ENCODE measurements around the gene NRG3. TPM values are rescaled to one million over a fixed set of nuclear protein-coding genes. Genes with fewer than 3 reads are reported as not detected.

The NRG3 gene
- total and polyA plus RNA-seq, 12 donors = 0.46 to 3.8 (median 1.3) TPM

GRCh38 chr10:82245906-82246560 is 371.0 kb downstream of the NRG3 start:
- Histone ChIP-seq H3K27ac (no peak overlapping the region), H3K9me3 (replicated peaks in 1 of 3) (no peaks in the 10 kb centered on the region), H3K36me3 (replicated peaks in 1 of 2) (no peaks in the 10 kb centered on the region), H3K27me3 (no peaks in the 10 kb centered on the region), H3K4me1 (replicated peaks in 1 of 2) (no peaks in the 10 kb centered on the region), H3K4me3 (no peak overlapping the region)
- 50 to 66% (median 56%) methylated on average over 4 of the region's 4 CpGs for WGBS, 4 donors
- no peak for DNase-seq
- no peak for TF ChIP-seq POLR2A (IDR thresholded peaks at IDR 0.05)
- no peak for TF ChIP-seq CTCF (IDR thresholded peaks at IDR 0.05)
- intact Hi-C loops (cut with DNase I) = no loop called here

- Histone ChIP-seq H3K9me3 (replicated peaks in 1 of 3) (no peaks in the 10 kb centered on the region), H3K27ac (no peak overlapping the region), H3K4me1 (replicated peaks in 1 of 2) (no peaks in the 10 kb centered on the region), H3K27me3 (no peaks in the 10 kb centered on the region), H3K36me3 (replicated peaks in 1 of 2) (no peaks in the 10 kb centered on the region), H3K4me3 (no peak overlapping the region)
- DNase-seq = no peak
- WGBS, 4 donors = 64 to 77% (median 73%) methylated on average over 1 of the region's 1 CpG
- intact Hi-C loops (cut with DNase I) = no loop called here
- TF ChIP-seq POLR2A (IDR thresholded peaks at IDR 0.05) = no peak
- TF ChIP-seq CTCF (IDR thresholded peaks at IDR 0.05) = no peak
Measured at GRCh38 chr10:82249141-82249540, 374.1 kb downstream of the NRG3 start.

- DNase-seq = no peak
- Histone ChIP-seq H3K4me1 (replicated peaks in 1 of 2) (no peaks in the 10 kb centered on the region), H3K9me3 (replicated peaks in 1 of 3) (no peaks in the 10 kb centered on the region), H3K27ac (no peak overlapping the region), H3K36me3 (replicated peaks in 1 of 2) (no peaks in the 10 kb centered on the region), H3K27me3 (no peaks in the 10 kb centered on the region), H3K4me3 (no peak overlapping the region)
- no peak for TF ChIP-seq POLR2A (IDR thresholded peaks at IDR 0.05)
- no peak for TF ChIP-seq CTCF (IDR thresholded peaks at IDR 0.05)
- intact Hi-C loops (cut with DNase I) = no loop called here
- 79 to 88% (median 82%) methylated on average over 8 of the region's 8 CpGs for WGBS, 4 donors
Measured at GRCh38 chr10:82251222-82251906, 376.4 kb downstream of the NRG3 start.

- no peak overlapping the region for H3K27ac ChIP-seq
- no peaks in the 10 kb centered on the region for H3K4me1 ChIP-seq (replicated peaks in 1 of 2)
- 27 to 39% (median 30%) methylated on average over 1 of the region's 1 CpG for WGBS, 4 donors
- no peak overlapping the region for H3K4me3 ChIP-seq
- no peak for DNase-seq
- no peak for TF ChIP-seq CTCF (IDR thresholded peaks at IDR 0.05)
- no peak for TF ChIP-seq POLR2A (IDR thresholded peaks at IDR 0.05)
- H3K9me3 ChIP-seq (replicated peaks in 1 of 3) = no peaks in the 10 kb centered on the region
- no peaks in the 10 kb centered on the region for H3K27me3 ChIP-seq
- intact Hi-C loops (cut with DNase I) = no loop called here
- no peaks in the 10 kb centered on the region for H3K36me3 ChIP-seq (replicated peaks in 1 of 2)
Measured at GRCh38 chr10:82252081-82252480, 377.1 kb downstream of the NRG3 start.
